ENCODE measurements around the gene ASCC1.

- no peak for TF ChIP-seq POLR2A (IDR thresholded peaks at IDR 0.05)
- TF ChIP-seq, protein P1, sequence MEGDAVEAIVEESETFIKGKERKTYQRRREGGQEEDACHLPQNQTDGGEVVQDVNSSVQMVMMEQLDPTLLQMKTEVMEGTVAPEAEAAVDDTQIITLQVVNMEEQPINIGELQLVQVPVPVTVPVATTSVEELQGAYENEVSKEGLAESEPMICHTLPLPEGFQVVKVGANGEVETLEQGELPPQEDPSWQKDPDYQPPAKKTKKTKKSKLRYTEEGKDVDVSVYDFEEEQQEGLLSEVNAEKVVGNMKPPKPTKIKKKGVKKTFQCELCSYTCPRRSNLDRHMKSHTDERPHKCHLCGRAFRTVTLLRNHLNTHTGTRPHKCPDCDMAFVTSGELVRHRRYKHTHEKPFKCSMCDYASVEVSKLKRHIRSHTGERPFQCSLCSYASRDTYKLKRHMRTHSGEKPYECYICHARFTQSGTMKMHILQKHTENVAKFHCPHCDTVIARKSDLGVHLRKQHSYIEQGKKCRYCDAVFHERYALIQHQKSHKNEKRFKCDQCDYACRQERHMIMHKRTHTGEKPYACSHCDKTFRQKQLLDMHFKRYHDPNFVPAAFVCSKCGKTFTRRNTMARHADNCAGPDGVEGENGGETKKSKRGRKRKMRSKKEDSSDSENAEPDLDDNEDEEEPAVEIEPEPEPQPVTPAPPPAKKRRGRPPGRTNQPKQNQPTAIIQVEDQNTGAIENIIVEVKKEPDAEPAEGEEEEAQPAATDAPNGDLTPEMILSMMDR (IDR thresholded peaks at IDR 0.05), result no peak
- no peak for TF ChIP-seq POLR2AphosphoS5 (IDR thresholded peaks at IDR 0.05)
Observed at GRCh38 chr10:72073708-72074573, 142.1 kb downstream of the ASCC1 start.
